PC-9 (cell line): ENCODE data around the gene ESRP2. TPM values are rescaled to one million over a fixed set of nuclear protein-coding genes. Genes with fewer than 3 reads are reported as not detected.

Experiments used
- BruUV-seq: library from RNA; stranded (reverse); fragments of 400-500 nt; replicated peaks from 2 replicates; lab custom pipeline; 2021; lab: Mats Ljungman, UMichigan
- CTCF ChIA-PET: fragments of 300-600 bp; sonication (Branson Sonifier 250); formaldehyde crosslinking; loops from one replicate; lab custom pipeline; 2022; ENCODE audit warnings: antibody characterized with exemption; lab: Charles Lee
- POLR2A ChIA-PET: fragments of 300-600 bp; sonication (Branson Sonifier 250); formaldehyde crosslinking; loops from one replicate; lab custom pipeline; 2022; ENCODE audit warnings: antibody characterized with exemption; ENCODE audit not compliant: unreplicated experiment; lab: Charles Lee
- DNase-seq, 2 experiments: peaks; one replicate each; pipeline versions ENCODE4 v3.0.0 to v3.0.0-alpha.2; 2015 to 2022; ENCODE audit warnings: mixed read lengths in 1 of 2
- H2AFZ ChIP-seq: fragments of 200-600 bp; sonication (generic); 2 replicates; pipeline ENCODE4 v1.8.1; 2017; ENCODE audit warnings: antibody characterized with exemption
- H3F3A ChIP-seq: fragments of 200-600 bp; sonication (generic); 2 replicates; pipeline ENCODE4 v1.8.1; 2017; ENCODE audit warnings: antibody characterized with exemption, mild to moderate bottlenecking, low read depth; ENCODE audit not compliant: insufficient read depth
- H3K27ac ChIP-seq: fragments of 200-600 bp; sonication (generic); 2 replicates; pipeline ENCODE4 v1.6.1; 2016; ENCODE audit warnings: mixed run types
- H3K27me3 ChIP-seq: fragments of 200-600 bp; sonication (generic); 2 replicates; pipeline ENCODE4 v1.6.1; 2016; ENCODE audit warnings: low read depth, mixed run types; ENCODE audit not compliant: insufficient read depth
- H3K36me3 ChIP-seq: fragments of 200-600 bp; sonication (generic); 2 replicates; pipeline ENCODE4 v1.6.1; 2016; ENCODE audit warnings: low read depth, mixed run types
- H3K4me1 ChIP-seq: fragments of 200-600 bp; sonication (generic); replicated peaks from 2 replicates; pipeline ENCODE4 v1.6.1; 2016; ENCODE audit warnings: mixed run types; ENCODE audit not compliant: insufficient read depth
- H3K4me2 ChIP-seq: fragments of 200-600 bp; sonication (generic); 2 replicates; pipeline ENCODE4 v1.6.1; 2017; ENCODE audit warnings: mixed run types
- H3K4me3 ChIP-seq: fragments of 200-600 bp; sonication (generic); 2 replicates; pipeline ENCODE4 v1.6.1; 2016; ENCODE audit warnings: mixed run types
- H3K79me2 ChIP-seq: fragments of 200-600 bp; sonication (generic); 2 replicates; pipeline ENCODE4 v1.6.1; 2017; ENCODE audit warnings: low read depth, mixed run types
- H3K9me2 ChIP-seq: fragments of 200-600 bp; sonication (generic); 2 replicates; pipeline ENCODE4 v1.8.1; 2017; ENCODE audit warnings: mild to moderate bottlenecking; ENCODE audit not compliant: insufficient read depth
- H3K9me3 ChIP-seq: fragments of 200-600 bp; sonication (generic); 2 replicates; pipeline ENCODE4 v1.8.1; 2016; ENCODE audit warnings: low read depth; ENCODE audit not compliant: insufficient read depth
- H4K20me1 ChIP-seq: fragments of 200-600 bp; sonication (generic); 2 replicates; pipeline ENCODE4 v1.8.1; 2017; ENCODE audit not compliant: insufficient read depth
- EZH2 ChIP-seq: fragments of 200-600 bp; sonication (generic); IDR thresholded peaks from 2 replicates; pipeline ENCODE4 v1.8.0; 2017; ENCODE audit warnings: antibody characterized with exemption, low read depth
- intact Hi-C: fragments of 100-400 bp; cut with micrococcal nuclease; formaldehyde crosslinking; loops from one replicate; pipeline ENCODE4 v1.10.0; 2022; ENCODE audit not compliant: unreplicated experiment
- total RNA-seq: library from RNA; stranded (reverse); gene quantifications from 2 replicates; pipeline ENCODE4 v1.2.3, GENCODE V29; 2021
- TF ChIP-seq, protein P1 (sequence below): fragments of 200-600 bp; sonication (generic); conservative IDR thresholded peaks from 2 replicates; pipeline ENCODE4 v1.6.1; 2017; ENCODE audit warnings: mixed run types, antibody characterized with exemption, mild to moderate bottlenecking, moderate library complexity

Gene ESRP2
- total RNA-seq, 1 experiment from 2014 or later, result 45.0 TPM

DNA sequence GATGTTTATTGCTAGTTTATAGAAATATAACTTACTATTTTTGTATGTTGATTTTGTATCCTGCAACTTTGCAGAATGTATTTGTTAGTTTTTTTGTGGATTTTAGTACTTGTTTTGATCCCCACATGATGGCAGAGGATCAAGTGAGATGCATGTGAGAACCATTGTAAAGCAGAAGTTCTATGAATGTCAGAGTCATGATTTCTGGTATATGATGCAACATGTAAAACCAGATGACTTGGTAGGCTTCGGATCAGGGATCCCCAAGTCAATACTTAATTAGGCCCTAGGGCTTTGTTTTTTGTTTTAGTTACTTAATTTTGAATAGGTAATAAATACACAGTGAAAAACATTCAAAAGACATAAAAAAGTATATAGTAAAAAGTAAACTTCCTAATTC is 45.8 kb downstream of the ESRP2 start:
- Histone ChIP-seq H2AFZ (no peak overlapping the region), H3K27me3 (no peaks in the 10 kb centered on the region), H3K9me2 (no peaks in the 10 kb centered on the region), H3K4me2 (no peak overlapping the region), H3K36me3 (peaks cover 5% of the 10 kb centered on the region; the same call in 1 of the 2 replicates), H3K9me3 (no peaks in the 10 kb centered on the region), H3K4me1 (no peaks in the 10 kb centered on the region), H3F3A (no peaks in the 10 kb centered on the region), H3K27ac (no peak overlapping the region), H3K79me2 (no peaks in the 10 kb centered on the region), H4K20me1 (no peaks in the 10 kb centered on the region), H3K4me3 (no peak overlapping the region)
- TF ChIP-seq, protein P1, sequence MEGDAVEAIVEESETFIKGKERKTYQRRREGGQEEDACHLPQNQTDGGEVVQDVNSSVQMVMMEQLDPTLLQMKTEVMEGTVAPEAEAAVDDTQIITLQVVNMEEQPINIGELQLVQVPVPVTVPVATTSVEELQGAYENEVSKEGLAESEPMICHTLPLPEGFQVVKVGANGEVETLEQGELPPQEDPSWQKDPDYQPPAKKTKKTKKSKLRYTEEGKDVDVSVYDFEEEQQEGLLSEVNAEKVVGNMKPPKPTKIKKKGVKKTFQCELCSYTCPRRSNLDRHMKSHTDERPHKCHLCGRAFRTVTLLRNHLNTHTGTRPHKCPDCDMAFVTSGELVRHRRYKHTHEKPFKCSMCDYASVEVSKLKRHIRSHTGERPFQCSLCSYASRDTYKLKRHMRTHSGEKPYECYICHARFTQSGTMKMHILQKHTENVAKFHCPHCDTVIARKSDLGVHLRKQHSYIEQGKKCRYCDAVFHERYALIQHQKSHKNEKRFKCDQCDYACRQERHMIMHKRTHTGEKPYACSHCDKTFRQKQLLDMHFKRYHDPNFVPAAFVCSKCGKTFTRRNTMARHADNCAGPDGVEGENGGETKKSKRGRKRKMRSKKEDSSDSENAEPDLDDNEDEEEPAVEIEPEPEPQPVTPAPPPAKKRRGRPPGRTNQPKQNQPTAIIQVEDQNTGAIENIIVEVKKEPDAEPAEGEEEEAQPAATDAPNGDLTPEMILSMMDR, result no peak
- no peak for TF ChIP-seq EZH2
- BruUV-seq, result no TSS peak
- no peak for DNase-seq
- POLR2A ChIA-PET, result no interaction called here
- intact Hi-C loops, result no loop called here
- CTCF ChIA-PET, result no interaction called here

DNA sequence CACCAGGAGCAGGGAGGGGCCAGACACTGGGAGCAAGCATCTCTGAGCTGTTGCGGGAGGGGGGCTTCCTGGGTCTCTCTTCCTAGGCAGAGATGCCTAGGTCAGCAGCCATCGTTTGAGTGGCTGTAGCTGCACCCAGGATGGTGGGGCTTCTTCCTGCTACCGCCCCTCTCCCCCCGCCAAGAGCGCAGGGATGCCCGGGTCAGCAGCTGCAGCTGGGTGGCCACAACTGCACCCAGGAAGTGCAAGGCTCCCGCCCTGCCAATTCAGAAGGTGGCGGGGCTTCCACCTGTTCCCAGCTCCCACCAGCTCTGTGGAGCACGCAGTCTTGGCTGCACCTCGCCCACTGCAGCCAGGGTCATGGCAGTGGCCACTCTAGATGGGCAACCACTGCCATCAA is 47.8 kb downstream of the ESRP2 start:
- CTCF ChIA-PET, result no interaction called here
- DNase-seq, result no peak

DNA sequence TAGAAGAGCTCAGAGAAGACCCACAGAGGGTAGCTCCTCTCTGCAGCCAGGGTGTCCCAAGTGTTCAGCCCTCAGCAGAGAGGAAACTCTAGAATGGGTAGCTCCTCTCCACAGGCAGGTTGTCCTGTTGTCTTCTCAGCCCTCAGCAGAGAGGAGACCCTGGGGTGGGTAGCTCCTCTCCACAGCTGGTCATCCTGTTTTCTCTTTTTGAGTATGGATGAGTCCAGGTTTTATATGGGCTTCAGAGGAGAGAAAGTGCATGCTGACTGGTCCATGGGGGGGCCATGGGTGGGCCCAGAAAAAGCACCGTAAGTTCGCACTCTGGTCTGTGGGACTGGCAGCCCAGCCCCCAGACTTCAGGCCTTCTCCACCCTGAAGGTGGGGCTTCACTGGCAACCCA is 48.4 kb downstream of the ESRP2 start:
- H3K27me3 ChIP-seq, result no peaks in the 10 kb centered on the region
- H3F3A ChIP-seq, result no peaks in the 10 kb centered on the region
- H3K4me2 ChIP-seq, result no peak overlapping the region
- H2AFZ ChIP-seq, result no peak overlapping the region
- intact Hi-C loops, result no loop called here
- CTCF ChIA-PET, result interaction anchor here (0.5 kb wide), 1 partner anchor 545 kb away, joined by 4 read pairs; no protein-coding TSS in a partner anchor
- no peaks in the 10 kb centered on the region for H3K79me2 ChIP-seq
- no TSS peak for BruUV-seq
- H3K4me1 ChIP-seq, result no peaks in the 10 kb centered on the region
- no peaks in the 10 kb centered on the region for H3K9me3 ChIP-seq
- no peak overlapping the region for H3K27ac ChIP-seq
- TF ChIP-seq, protein P1, result no peak
- TF ChIP-seq EZH2, result no peak
- H4K20me1 ChIP-seq, result no peaks in the 10 kb centered on the region
- H3K4me3 ChIP-seq, result no peak overlapping the region
- POLR2A ChIA-PET, result no interaction called here
- no peak for DNase-seq
- H3K9me2 ChIP-seq, result no peaks in the 10 kb centered on the region
- peaks cover 5% of the 10 kb centered on the region; the same call in 1 of the 2 replicates for H3K36me3 ChIP-seq

More for the DNA sequence above, 47.8 kb downstream of the ESRP2 start:
- POLR2A ChIA-PET, result no interaction called here
- H3K36me3 ChIP-seq, result peaks cover 5% of the 10 kb centered on the region; the same call in 1 of the 2 replicates
- no peaks in the 10 kb centered on the region for H3K9me2 ChIP-seq
- no peaks in the 10 kb centered on the region for H3K27me3 ChIP-seq
- H3F3A ChIP-seq, result no peaks in the 10 kb centered on the region
- no peaks in the 10 kb centered on the region for H3K9me3 ChIP-seq
- TF ChIP-seq EZH2, result no peak
- TF ChIP-seq, protein P1, result no peak
- H4K20me1 ChIP-seq, result no peaks in the 10 kb centered on the region
- no peaks in the 10 kb centered on the region for H3K79me2 ChIP-seq
- H3K4me3 ChIP-seq, result no peak overlapping the region
- H3K4me2 ChIP-seq, result no peak overlapping the region
- H3K4me1 ChIP-seq, result no peaks in the 10 kb centered on the region
- H2AFZ ChIP-seq, result no peak overlapping the region
- no peak overlapping the region for H3K27ac ChIP-seq
- intact Hi-C loops, result no loop called here
- BruUV-seq, result no TSS peak
